ENCODE results near the gene EMID1. TPM values are rescaled to one million over a fixed set of nuclear protein-coding genes. Genes with fewer than 3 reads are reported as not detected.

The EMID1 gene
- total and polyA plus RNA-seq, 10 donors: 18.5 to 90.3 (median 61.2) TPM

DNA sequence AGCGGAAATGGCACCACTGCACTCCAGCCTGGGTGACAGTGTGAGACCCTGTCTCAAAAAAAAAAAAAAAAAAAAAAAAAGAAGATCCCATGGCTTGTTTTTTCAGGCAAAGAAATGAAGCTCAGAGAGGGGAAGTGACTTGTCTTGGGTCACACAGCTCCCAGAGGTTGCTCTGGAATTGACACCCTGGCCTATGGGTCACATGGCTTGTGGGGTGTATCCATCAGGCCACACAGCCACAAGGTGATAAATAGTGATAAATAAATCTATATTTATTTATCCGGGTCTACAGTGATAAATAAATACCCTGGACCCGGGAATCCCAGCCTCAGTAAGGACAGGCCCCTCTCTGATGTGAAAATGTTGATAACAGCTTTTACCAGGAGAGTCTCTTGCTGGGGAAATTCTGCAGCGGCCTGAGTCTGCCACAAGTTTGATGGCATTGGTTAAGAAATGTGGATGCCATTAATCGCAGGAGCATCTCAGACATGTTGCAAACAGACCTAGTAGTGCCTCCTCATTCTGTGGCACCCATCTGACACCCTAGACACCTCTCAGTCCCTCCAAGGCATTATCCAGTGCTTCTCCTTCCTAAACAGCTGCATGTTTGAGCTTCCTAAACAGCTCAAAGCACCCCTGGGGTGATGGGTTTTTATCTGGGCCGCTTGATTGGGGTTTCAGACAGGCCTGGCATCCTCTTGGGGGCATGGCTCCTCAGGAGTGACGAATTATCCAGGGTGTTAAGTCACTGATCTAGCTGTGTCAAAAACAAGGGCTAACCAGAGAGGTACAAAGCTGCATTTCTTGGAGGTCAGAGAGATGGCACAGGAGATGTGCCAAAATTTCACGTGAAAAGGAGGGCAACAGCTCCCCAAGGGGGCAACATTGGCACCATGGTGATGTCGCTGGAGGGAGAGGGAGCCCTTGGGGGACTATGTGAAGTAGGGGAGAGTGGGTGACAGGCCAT lies 1.9 kb upstream of the EMID1 start:
- peak overlapping the region; percentile 46 to 91 (median 82) for H3K27ac ChIP-seq
- WGBS, 5 donors: 50 to 68% (median 64%) methylated on average over 9 of the region's 9 CpGs
- H3K36me3 ChIP-seq: no peaks in the 10 kb centered on the region
- no peaks in the 10 kb centered on the region for H3K9me3 ChIP-seq
- TF ChIP-seq POLR2AphosphoS5 (IDR thresholded peaks at IDR 0.05): no peak
- TF ChIP-seq, protein P1, sequence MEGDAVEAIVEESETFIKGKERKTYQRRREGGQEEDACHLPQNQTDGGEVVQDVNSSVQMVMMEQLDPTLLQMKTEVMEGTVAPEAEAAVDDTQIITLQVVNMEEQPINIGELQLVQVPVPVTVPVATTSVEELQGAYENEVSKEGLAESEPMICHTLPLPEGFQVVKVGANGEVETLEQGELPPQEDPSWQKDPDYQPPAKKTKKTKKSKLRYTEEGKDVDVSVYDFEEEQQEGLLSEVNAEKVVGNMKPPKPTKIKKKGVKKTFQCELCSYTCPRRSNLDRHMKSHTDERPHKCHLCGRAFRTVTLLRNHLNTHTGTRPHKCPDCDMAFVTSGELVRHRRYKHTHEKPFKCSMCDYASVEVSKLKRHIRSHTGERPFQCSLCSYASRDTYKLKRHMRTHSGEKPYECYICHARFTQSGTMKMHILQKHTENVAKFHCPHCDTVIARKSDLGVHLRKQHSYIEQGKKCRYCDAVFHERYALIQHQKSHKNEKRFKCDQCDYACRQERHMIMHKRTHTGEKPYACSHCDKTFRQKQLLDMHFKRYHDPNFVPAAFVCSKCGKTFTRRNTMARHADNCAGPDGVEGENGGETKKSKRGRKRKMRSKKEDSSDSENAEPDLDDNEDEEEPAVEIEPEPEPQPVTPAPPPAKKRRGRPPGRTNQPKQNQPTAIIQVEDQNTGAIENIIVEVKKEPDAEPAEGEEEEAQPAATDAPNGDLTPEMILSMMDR (IDR thresholded peaks at IDR 0.05 in 8 of 11, conservative IDR thresholded peaks at IDR 0.05 in 3 of 11): no peak
- no peak for TF ChIP-seq POLR2A (IDR thresholded peaks at IDR 0.05)
- DNase-seq: peak; percentile 16
- peak overlapping the region in 1 of 8 donors; percentile 77 for H3K4me3 ChIP-seq
- peaks cover 0 to 73% (median 3%) of the 10 kb centered on the region in 7 donors for H3K27me3 ChIP-seq (replicated peaks in 1 of 7)
- H3K4me1 ChIP-seq: peaks cover 37 to 79% (median 61%) of the 10 kb centered on the region in 6 donors
- intact Hi-C loops (cut with DNase I; ENCODE audit: low total_unique reads): no loop called here

DNA sequence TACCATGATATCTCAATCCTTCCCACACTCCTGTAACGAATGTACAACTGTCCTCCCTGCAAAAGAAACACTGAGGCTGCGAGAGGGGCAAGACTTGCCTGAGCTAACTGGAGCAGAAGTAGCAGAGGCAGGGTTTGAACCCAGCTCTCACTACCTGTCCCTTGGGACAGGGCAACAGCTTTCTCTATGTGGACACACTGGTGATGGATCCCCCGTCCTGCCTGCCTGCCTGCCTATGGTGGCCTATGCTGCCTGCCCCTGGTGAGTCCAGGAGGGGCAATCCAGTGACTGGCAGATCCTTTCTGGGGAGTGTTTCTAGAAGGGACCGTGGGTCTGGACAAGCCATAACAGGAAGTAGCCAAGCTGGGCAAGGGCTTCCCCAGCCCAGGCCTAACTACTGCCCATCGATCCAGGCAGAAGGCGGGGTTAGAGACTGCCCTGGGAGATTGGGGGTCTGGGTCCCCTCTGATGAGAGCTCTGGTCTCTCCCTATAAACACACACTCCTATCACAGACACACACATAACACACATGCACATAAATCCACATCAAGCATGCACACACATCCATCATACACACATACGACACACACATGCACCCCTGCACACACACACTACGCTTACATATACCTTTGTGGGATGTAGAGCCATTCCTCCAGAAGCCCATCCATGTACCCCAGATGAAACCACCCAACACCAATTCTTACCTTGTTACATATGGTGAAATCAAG lies 1.1 kb upstream of the EMID1 start:
- peak overlapping the region in 3 of 8 donors; percentile 32 to 77 (median 77) for H3K4me3 ChIP-seq
- no peaks in the 10 kb centered on the region for H3K36me3 ChIP-seq
- 70 to 87% (median 75%) methylated on average over 8 of the region's 8 CpGs for WGBS, 5 donors
- H3K27ac ChIP-seq: peak overlapping the region; percentile 30 to 91 (median 82)
- no peak for DNase-seq
- TF ChIP-seq, protein P1 (IDR thresholded peaks at IDR 0.05 in 8 of 11, conservative IDR thresholded peaks at IDR 0.05 in 3 of 11): no peak
- no peak for TF ChIP-seq POLR2A (IDR thresholded peaks at IDR 0.05)
- TF ChIP-seq POLR2AphosphoS5 (IDR thresholded peaks at IDR 0.05): no peak
- H3K9me3 ChIP-seq: no peaks in the 10 kb centered on the region
- H3K27me3 ChIP-seq (replicated peaks in 1 of 7): peaks cover 0 to 81% (median 3%) of the 10 kb centered on the region in 7 donors
- intact Hi-C loops (cut with DNase I; ENCODE audit: low total_unique reads): no loop called here
- peaks cover 39 to 87% (median 69%) of the 10 kb centered on the region in 6 donors for H3K4me1 ChIP-seq

DNA sequence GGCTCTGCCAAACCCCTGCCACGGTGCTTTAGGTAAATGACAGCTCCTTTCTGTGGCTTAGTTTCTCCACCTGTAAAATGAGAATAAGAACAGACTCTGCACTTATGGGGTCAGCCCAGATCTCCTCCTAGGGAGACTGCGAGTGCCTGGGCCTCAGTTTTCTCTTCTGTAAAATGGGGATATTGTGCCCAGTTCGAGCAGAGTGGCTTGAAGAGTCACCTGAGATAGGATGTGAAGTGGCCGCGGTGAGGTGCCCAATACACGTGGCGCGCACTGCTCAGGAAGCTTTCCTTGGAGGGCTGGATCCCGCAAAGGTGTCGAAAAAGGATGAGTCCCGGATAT lies 473 bp upstream of the EMID1 start:
- 52 to 57% (median 56%) methylated on average over 11 of the region's 11 CpGs for WGBS, 5 donors
- Histone ChIP-seq H3K4me3 (peak overlapping the region in 7 of 8 donors; percentile 26 to 77 (median 55)), H3K4me1 (peaks cover 39 to 93% (median 73%) of the 10 kb centered on the region in 6 donors), H3K27ac (peak overlapping the region; percentile 42 to 91 (median 80)), H3K9me3 (no peaks in the 10 kb centered on the region), H3K27me3 (replicated peaks in 1 of 7) (peaks cover 0 to 78% (median 3%) of the 10 kb centered on the region in 7 donors), H3K36me3 (no peaks in the 10 kb centered on the region)
- no peak for DNase-seq
- intact Hi-C loops (cut with DNase I; ENCODE audit: low total_unique reads): no loop called here
- TF ChIP-seq, protein P1 (IDR thresholded peaks at IDR 0.05 in 8 of 11, conservative IDR thresholded peaks at IDR 0.05 in 3 of 11): no peak
- TF ChIP-seq POLR2AphosphoS5 (IDR thresholded peaks at IDR 0.05) (no peak), POLR2A (IDR thresholded peaks at IDR 0.05) (no peak)

Data from spleen (tissue), 11 donors.